Caco-2 (cell line): ENCODE measurements around the gene NFIA. TPM values are rescaled to one million over a fixed set of nuclear protein-coding genes. Genes with fewer than 3 reads are reported as not detected.

Experiments
- BruUV-seq: library from RNA; stranded (reverse); fragments of 400-500 nt; replicated peaks from 2 replicates; lab custom pipeline; 2021; lab: Mats Ljungman, UMichigan
- CTCF ChIA-PET: fragments of 300-600 bp; sonication (Branson Sonifier 250); formaldehyde crosslinking; loops from one replicate; lab custom pipeline; 2022; ENCODE audit warnings: antibody characterized with exemption; lab: Charles Lee
- POLR2A ChIA-PET: fragments of 300-600 bp; sonication (Branson Sonifier 250); formaldehyde crosslinking; loops from one replicate; lab custom pipeline; 2022; ENCODE audit warnings: antibody characterized with exemption; lab: Charles Lee
- DNase-seq, 2 experiments: peaks; one replicate each; pipeline versions ENCODE4 v3.0.0 to v3.0.0-alpha.2; 2020 to 2022
- H3K27me3 ChIP-seq: replicated peaks from 2 replicates; pipeline ENCODE4 v1.6.0; 2011; ENCODE audit warnings: low read length; ENCODE audit not compliant: control insufficient read depth, insufficient read depth
- H3K36me3 ChIP-seq: 2 replicates; pipeline ENCODE4 v1.5.1; 2011; ENCODE audit warnings: low read length; ENCODE audit not compliant: control insufficient read depth, insufficient read depth
- H3K4me1 ChIP-seq: fragments of 250-450 bp; sonication (Bioruptor Pico); 2 replicates; pipeline ENCODE4 v1.5.1; 2020; ENCODE audit warnings: mild to moderate bottlenecking
- H3K4me3 ChIP-seq: 2 replicates; pipeline ENCODE4 v1.5.1; 2011; ENCODE audit warnings: low read depth, mild to moderate bottlenecking, control low read depth, low read length
- H3K9me3 ChIP-seq: fragments of 250-450 bp; sonication (Bioruptor Pico); 2 replicates; pipeline ENCODE4 v1.5.1; 2020; ENCODE audit warnings: mild to moderate bottlenecking, moderate library complexity
- H3K27ac Mint-ChIP-seq: one replicate; pipeline ENCODE4 v1.8.0; 2022; ENCODE audit warnings: mixed read lengths; ENCODE audit not compliant: unreplicated experiment
- H3K27me3 Mint-ChIP-seq: one replicate; pipeline ENCODE4 v1.8.0; 2022; ENCODE audit warnings: mixed read lengths; ENCODE audit not compliant: insufficient read depth, unreplicated experiment
- H3K36me3 Mint-ChIP-seq: one replicate; pipeline ENCODE4 v1.8.0; 2022; ENCODE audit warnings: mild to moderate bottlenecking, mixed read lengths; ENCODE audit not compliant: insufficient read depth, unreplicated experiment
- H3K4me1 Mint-ChIP-seq: one replicate; pipeline ENCODE4 v1.8.0; 2022; ENCODE audit warnings: low read depth, mixed read lengths; ENCODE audit not compliant: unreplicated experiment
- H3K4me3 Mint-ChIP-seq: one replicate; pipeline ENCODE4 v1.8.0; 2022; ENCODE audit warnings: mild to moderate bottlenecking, moderate library complexity, mixed read lengths; ENCODE audit not compliant: unreplicated experiment
- H3K9me3 Mint-ChIP-seq: one replicate; pipeline ENCODE4 v1.8.0; 2022; ENCODE audit warnings: mixed read lengths; ENCODE audit not compliant: unreplicated experiment
- CTCF ChIP-seq, 2 experiments: fragments of 200-600 bp in 1 of 2; IDR thresholded peaks; 1 replicate in 1 of 2; 2 replicates in 1 of 2; pipeline versions ENCODE4 v1.5.1 to v1.8.0; 2011 to 2022; ENCODE audit warnings: antibody characterized with exemption in 1 of 2, control low read depth in 1 of 2, inconsistent platforms in 1 of 2, low read depth in 1 of 2, low read length in 1 of 2, mild to moderate bottlenecking in 1 of 2, moderate library complexity in 1 of 2; ENCODE audit not compliant: insufficient read depth in 1 of 2, severe bottlenecking in 1 of 2, unreplicated experiment in 1 of 2
- intact Hi-C: fragments of 100-400 bp; cut with micrococcal nuclease; formaldehyde crosslinking; loops from one replicate; pipeline ENCODE4 v1.10.0; 2022; ENCODE audit not compliant: unreplicated experiment
- total RNA-seq: library from RNA; stranded (reverse); gene quantifications from 2 replicates; pipeline ENCODE4 v1.2.3, GENCODE V29; 2022

The NFIA gene
- total RNA-seq, 1 experiment from 2014 or later = 1.4 TPM

- H3K4me1 ChIP-seq = peaks cover 12% of the 10 kb centered on the region
- H3K4me3 Mint-ChIP-seq = peak overlapping the region; percentile 50
- BruUV-seq = no TSS peak
- no peak for TF ChIP-seq CTCF (IDR thresholded peaks at IDR 0.05; ENCODE audit: insufficient read depth in 1 of 2, low read depth in 1 of 2, low read length in 1 of 2, severe bottlenecking in 1 of 2, unreplicated experiment in 1 of 2)
- ChIA-PET POLR2A (no interaction called here), CTCF (no interaction called here)
- peaks cover 8% of the 10 kb centered on the region for H3K4me1 Mint-ChIP-seq
- no peaks in the 10 kb centered on the region for H3K27me3 ChIP-seq
- no peaks in the 10 kb centered on the region for H3K27me3 Mint-ChIP-seq
- no peak for DNase-seq
- no peak overlapping the region for H3K4me3 ChIP-seq
- no peaks in the 10 kb centered on the region for H3K9me3 Mint-ChIP-seq
- H3K36me3 ChIP-seq = no peaks in the 10 kb centered on the region
- H3K9me3 ChIP-seq = no peaks in the 10 kb centered on the region
- intact Hi-C loops = no loop called here
- no peaks in the 10 kb centered on the region for H3K36me3 Mint-ChIP-seq
- no peak overlapping the region for H3K27ac Mint-ChIP-seq
Observed at GRCh38 chr1:61337441-61337951, 255.1 kb downstream of the NFIA start.

GRCh38 chr1:61337981-61338848, 255.9 kb downstream of the NFIA start:
- Mint-ChIP-seq H3K27ac (no peak overlapping the region), H3K4me1 (peaks cover 8% of the 10 kb centered on the region), H3K9me3 (no peaks in the 10 kb centered on the region), H3K27me3 (no peaks in the 10 kb centered on the region), H3K4me3 (peak overlapping the region; percentile 50), H3K36me3 (no peaks in the 10 kb centered on the region)
- BruUV-seq = no TSS peak
- Histone ChIP-seq H3K36me3 (no peaks in the 10 kb centered on the region), H3K4me1 (peaks cover 12% of the 10 kb centered on the region), H3K9me3 (no peaks in the 10 kb centered on the region), H3K4me3 (no peak overlapping the region), H3K27me3 (no peaks in the 10 kb centered on the region)
- TF ChIP-seq CTCF (IDR thresholded peaks at IDR 0.05; ENCODE audit: insufficient read depth in 1 of 2, low read depth in 1 of 2, low read length in 1 of 2, severe bottlenecking in 1 of 2, unreplicated experiment in 1 of 2) = peak; percentile 33 to 43
- intact Hi-C loops = loop anchor here (1.0 kb wide), 2 partner anchors 115 to 288 kb away; no protein-coding TSS in a partner anchor
- ChIA-PET POLR2A (no interaction called here), CTCF (no interaction called here)
- peak; percentile 36 to 48 for DNase-seq

- H3K4me1 ChIP-seq = peaks cover 12% of the 10 kb centered on the region
- Mint-ChIP-seq H3K9me3 (no peaks in the 10 kb centered on the region), H3K36me3 (no peaks in the 10 kb centered on the region), H3K27ac (no peak overlapping the region), H3K4me1 (peaks cover 8% of the 10 kb centered on the region), H3K27me3 (no peaks in the 10 kb centered on the region), H3K4me3 (no peak overlapping the region)
- ChIA-PET CTCF (no interaction called here), POLR2A (no interaction called here)
- no peak overlapping the region for H3K4me3 ChIP-seq
- no peak for TF ChIP-seq CTCF (IDR thresholded peaks at IDR 0.05; ENCODE audit: insufficient read depth in 1 of 2, low read depth in 1 of 2, low read length in 1 of 2, severe bottlenecking in 1 of 2, unreplicated experiment in 1 of 2)
- intact Hi-C loops = loop anchor here (1.0 kb wide), 2 partner anchors 114 to 289 kb away; no protein-coding TSS in a partner anchor
- H3K9me3 ChIP-seq = no peaks in the 10 kb centered on the region
- no peak for DNase-seq
- BruUV-seq = no TSS peak
- no peaks in the 10 kb centered on the region for H3K36me3 ChIP-seq
- H3K27me3 ChIP-seq = no peaks in the 10 kb centered on the region
Observed at GRCh38 chr1:61338899-61339298, 256.5 kb downstream of the NFIA start.
